Thoracic aorta (tissue), 2 donors: ENCODE results near the gene MARK1. TPM values are rescaled to one million over a fixed set of nuclear protein-coding genes. Genes with fewer than 3 reads are reported as not detected.

Experiments
- ATAC-seq: fragments of 150-250 bp; one replicate; pipeline ENCODE4 v1.8.0; 2017; ENCODE audit warnings: low read depth; ENCODE audit not compliant: insufficient number of reproducible peaks, low FRiP score
- DNase-seq: peaks from one replicate; pipeline ENCODE4 v3.0.0-alpha.2; 2020; ENCODE audit warnings: low spot score
- H3K27ac ChIP-seq, 2 donors: fragments of 200-600 bp; sonication (generic); 1 replicate in 1 of 2; 2 replicates in 1 of 2; pipeline ENCODE4 v1.5.1; 2016; ENCODE audit warnings: mild to moderate bottlenecking in 2 of 2, moderate library complexity in 2 of 2
- H3K27me3 ChIP-seq: fragments of 200-600 bp; sonication (generic); replicated peaks from 2 replicates; pipeline ENCODE4 v1.6.0; 2016; ENCODE audit warnings: mild to moderate bottlenecking; ENCODE audit not compliant: insufficient read depth
- H3K36me3 ChIP-seq: fragments of 200-600 bp; sonication (generic); one replicate; pipeline ENCODE4 v1.5.1; 2016
- H3K4me1 ChIP-seq, 2 donors: fragments of 200-600 bp; sonication (generic); 1 replicate in 1 of 2; 2 replicates in 1 of 2; pipeline versions ENCODE4 v1.5.1 to v1.6.0; 2016; ENCODE audit warnings: low read depth in 2 of 2, mild to moderate bottlenecking in 1 of 2; ENCODE audit not compliant: control insufficient read depth in 1 of 2
- H3K4me3 ChIP-seq: fragments of 200-600 bp; sonication (generic); 2 replicates; pipeline ENCODE4 v1.5.1; 2016; ENCODE audit warnings: mild to moderate bottlenecking
- H3K9me3 ChIP-seq: fragments of 200-600 bp; sonication (generic); 2 replicates; pipeline ENCODE4 v1.5.1; 2016
- total RNA-seq, 2 donors: library from RNA; depleted of rRNA; stranded (reverse); fragments of >200 nt; gene quantifications; one replicate each; pipeline versions ENCODE4 v1.1.0 to v1.2.3, GENCODE V29; 2016
- TF ChIP-seq, protein P1 (sequence below): fragments of 200-600 bp; sonication (generic); IDR thresholded peaks from one replicate; pipeline ENCODE4 v1.5.1; 2019; ENCODE audit warnings: antibody characterized with exemption

MARK1 gene
- total RNA-seq, 2 donors from 2014 or later, result 11.9 to 12.3 TPM

DNA sequence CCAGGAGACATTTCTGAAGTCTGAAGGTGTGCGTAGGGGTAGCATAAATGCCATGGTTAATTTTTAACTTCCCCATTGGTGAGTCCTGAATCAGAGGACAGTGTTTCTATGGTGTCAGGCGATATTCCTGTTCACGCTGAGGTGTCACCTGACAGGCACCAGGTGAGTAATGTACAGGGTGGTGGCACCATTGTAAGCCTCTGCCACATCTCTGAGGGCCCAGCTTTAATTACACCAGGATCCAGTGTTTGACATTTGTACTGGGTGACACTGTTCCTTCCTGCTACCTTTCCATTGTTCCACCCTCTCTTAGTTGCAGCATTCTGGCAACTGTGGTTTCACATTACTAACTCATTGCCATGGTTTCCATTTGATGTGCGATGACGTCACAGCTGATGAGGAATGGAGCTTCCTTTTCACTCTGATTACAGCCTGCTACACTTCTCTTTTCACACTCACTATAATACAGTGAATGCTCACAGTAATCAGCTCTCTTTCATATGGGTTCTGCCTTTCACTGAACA lies 40.6 kb upstream of the MARK1 start:
- H3K4me3 ChIP-seq, result no peak overlapping the region
- peaks cover 6 to 32% of the 10 kb centered on the region in 2 donors for H3K4me1 ChIP-seq
- H3K9me3 ChIP-seq, result no peaks in the 10 kb centered on the region
- no peaks in the 10 kb centered on the region for H3K27me3 ChIP-seq
- DNase-seq, result no peak
- ATAC-seq, result no peak
- H3K27ac ChIP-seq, result no peak overlapping the region
- H3K36me3 ChIP-seq, result no peaks in the 10 kb centered on the region
- TF ChIP-seq, protein P1, sequence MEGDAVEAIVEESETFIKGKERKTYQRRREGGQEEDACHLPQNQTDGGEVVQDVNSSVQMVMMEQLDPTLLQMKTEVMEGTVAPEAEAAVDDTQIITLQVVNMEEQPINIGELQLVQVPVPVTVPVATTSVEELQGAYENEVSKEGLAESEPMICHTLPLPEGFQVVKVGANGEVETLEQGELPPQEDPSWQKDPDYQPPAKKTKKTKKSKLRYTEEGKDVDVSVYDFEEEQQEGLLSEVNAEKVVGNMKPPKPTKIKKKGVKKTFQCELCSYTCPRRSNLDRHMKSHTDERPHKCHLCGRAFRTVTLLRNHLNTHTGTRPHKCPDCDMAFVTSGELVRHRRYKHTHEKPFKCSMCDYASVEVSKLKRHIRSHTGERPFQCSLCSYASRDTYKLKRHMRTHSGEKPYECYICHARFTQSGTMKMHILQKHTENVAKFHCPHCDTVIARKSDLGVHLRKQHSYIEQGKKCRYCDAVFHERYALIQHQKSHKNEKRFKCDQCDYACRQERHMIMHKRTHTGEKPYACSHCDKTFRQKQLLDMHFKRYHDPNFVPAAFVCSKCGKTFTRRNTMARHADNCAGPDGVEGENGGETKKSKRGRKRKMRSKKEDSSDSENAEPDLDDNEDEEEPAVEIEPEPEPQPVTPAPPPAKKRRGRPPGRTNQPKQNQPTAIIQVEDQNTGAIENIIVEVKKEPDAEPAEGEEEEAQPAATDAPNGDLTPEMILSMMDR, result no peak

DNA sequence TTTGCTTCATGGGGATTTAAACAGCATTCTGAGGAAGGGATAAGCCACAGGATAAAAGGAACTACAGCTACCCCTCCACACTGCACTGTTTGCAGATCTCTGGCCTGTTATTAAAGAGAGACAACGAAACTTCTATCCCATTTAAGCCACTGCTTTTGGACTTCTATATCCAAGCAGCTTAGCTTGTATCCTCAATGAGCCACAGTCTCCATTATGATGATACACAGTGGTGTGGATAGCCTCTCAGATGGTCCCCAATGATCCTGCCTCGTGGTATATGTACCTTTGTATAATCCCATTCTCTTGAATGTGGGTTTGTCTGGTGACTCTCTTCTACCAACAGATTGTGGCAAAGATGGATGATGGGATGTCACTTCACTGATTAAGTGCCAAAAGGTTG lies 36.0 kb upstream of the MARK1 start:
- Histone ChIP-seq H3K4me3 (no peak overlapping the region), H3K27me3 (no peaks in the 10 kb centered on the region), H3K4me1 (no peaks in the 10 kb centered on the region), H3K9me3 (no peaks in the 10 kb centered on the region), H3K36me3 (no peaks in the 10 kb centered on the region), H3K27ac (no peak overlapping the region)
- TF ChIP-seq, protein P1, result no peak
- DNase-seq (no peak), ATAC-seq (no peak)

- H3K4me1 ChIP-seq, result no peaks in the 10 kb centered on the region
- H3K4me3 ChIP-seq, result no peak overlapping the region
- TF ChIP-seq, protein P1, result no peak
- H3K27ac ChIP-seq, result no peak overlapping the region
- DNase-seq (no peak), ATAC-seq (no peak)
- H3K9me3 ChIP-seq, result no peaks in the 10 kb centered on the region
- no peaks in the 10 kb centered on the region for H3K36me3 ChIP-seq
- H3K27me3 ChIP-seq, result no peaks in the 10 kb centered on the region
Measured at GRCh38 chr1:220497220-220497947, 30.6 kb upstream of the MARK1 start.

DNA sequence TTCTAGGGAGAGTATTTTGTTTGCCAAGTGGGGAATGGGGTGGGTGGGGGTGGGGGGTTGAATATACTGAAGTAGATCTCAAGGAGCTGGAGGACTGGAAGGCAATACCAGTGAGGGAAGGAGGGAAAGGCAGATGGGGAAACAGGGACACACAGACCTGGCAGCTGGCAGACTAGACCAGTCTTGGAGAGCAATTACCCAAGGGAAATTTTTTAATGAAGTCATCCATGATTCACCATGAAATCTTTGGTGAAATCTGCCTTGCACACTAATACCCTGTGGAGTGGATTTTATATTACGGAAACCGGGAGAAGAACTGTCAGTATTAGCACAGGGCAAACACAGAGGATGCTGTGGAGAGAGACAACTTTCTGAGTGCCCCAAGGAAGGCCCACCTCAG lies 29.7 kb upstream of the MARK1 start:
- Histone ChIP-seq H3K4me1 (no peaks in the 10 kb centered on the region), H3K27ac (no peak overlapping the region), H3K9me3 (no peaks in the 10 kb centered on the region), H3K4me3 (no peak overlapping the region), H3K36me3 (no peaks in the 10 kb centered on the region), H3K27me3 (no peaks in the 10 kb centered on the region)
- DNase-seq, result no peak
- TF ChIP-seq, protein P1, result no peak
- ATAC-seq, result no peak

- ATAC-seq (no peak), DNase-seq (no peak)
- no peaks in the 10 kb centered on the region for H3K4me1 ChIP-seq
- TF ChIP-seq, protein P1, result no peak
- H3K4me3 ChIP-seq, result no peak overlapping the region
- no peaks in the 10 kb centered on the region for H3K27me3 ChIP-seq
- no peaks in the 10 kb centered on the region for H3K36me3 ChIP-seq
- H3K27ac ChIP-seq, result no peak overlapping the region
- no peaks in the 10 kb centered on the region for H3K9me3 ChIP-seq
Measured at GRCh38 chr1:220500372-220500771, 27.6 kb upstream of the MARK1 start.
